Measurements from ENCODE around the gene PPP1R3D. TPM values are rescaled to one million over a fixed set of nuclear protein-coding genes. Genes with fewer than 3 reads are reported as not detected.

Gene PPP1R3D
- polyA plus RNA-seq, 3 donors: 2.0 to 3.9 (median 3.5) TPM

GRCh38 chr20:59948212-59948611, 8.1 kb upstream of the PPP1R3D start:
- Mint-ChIP-seq H3K4me3 (no peak overlapping the region), H3K4me1 (peaks cover 38% of the 10 kb centered on the region), H3K27ac (peak overlapping the region in 6 of 7 donors; percentile 14 to 79 (median 52)), H3K36me3 (peaks cover 38 to 48% of the 10 kb centered on the region in 2 donors), H3K9me3 (no peaks in the 10 kb centered on the region), H3K27me3 (ENCODE audit: low read depth in 3 of 3) (no peaks in the 10 kb centered on the region)
- Histone ChIP-seq H2AFZ (ENCODE audit: insufficient read depth, low read depth, low read length, poor library complexity, severe bottlenecking) (no peak overlapping the region), H3K4me3 (replicated peaks in 1 of 3; ENCODE audit: low read depth in 2 of 3, low read length in 3 of 3) (no peak overlapping the region), H3K27ac (ENCODE audit: low read depth in 1 of 2, low read length in 2 of 2) (peak overlapping the region in 1 of 2 donors; percentile 64), H3K36me3 (replicated peaks in 1 of 2; ENCODE audit: control insufficient read depth in 1 of 2, insufficient read depth in 2 of 2, low read length in 2 of 2) (peaks cover 29 to 48% of the 10 kb centered on the region in 2 donors), H3K27me3 (ENCODE audit: control insufficient read depth in 2 of 2, insufficient read depth in 2 of 2, low read length in 2 of 2) (no peaks in the 10 kb centered on the region), H4K20me1 (ENCODE audit: insufficient read depth, low read length) (no peaks in the 10 kb centered on the region), H3K4me2 (replicated peaks; ENCODE audit: extremely low read depth, low read length, poor library complexity, severe bottlenecking) (no peak overlapping the region), H3K9ac (ENCODE audit: insufficient read depth, low read length, poor library complexity, severe bottlenecking) (no peak overlapping the region), H3K79me2 (ENCODE audit: insufficient read depth, low read length) (peaks cover 20% of the 10 kb centered on the region), H3K9me3 (replicated peaks in 1 of 2; ENCODE audit: control insufficient read depth in 1 of 2, insufficient read depth in 1 of 2, low read length in 2 of 2) (no peaks in the 10 kb centered on the region), H3K4me1 (ENCODE audit: control insufficient read depth in 1 of 2, insufficient read depth in 2 of 2, low read length in 2 of 2) (peaks cover 18 to 26% of the 10 kb centered on the region in 2 donors)
- peak in 1 of 3 donors; percentile 11 for DNase-seq
- no CpG with 5 or more reads among the region's 1 CpG for WGBS (ENCODE audit: insufficient coverage)
- intact Hi-C loops (cut with micrococcal nuclease): loop anchor here (2.0 to 10.0 kb wide), 5 partner anchors 107 to 1177 kb away; no protein-coding TSS in a partner anchor
- TF ChIP-seq, protein P1, sequence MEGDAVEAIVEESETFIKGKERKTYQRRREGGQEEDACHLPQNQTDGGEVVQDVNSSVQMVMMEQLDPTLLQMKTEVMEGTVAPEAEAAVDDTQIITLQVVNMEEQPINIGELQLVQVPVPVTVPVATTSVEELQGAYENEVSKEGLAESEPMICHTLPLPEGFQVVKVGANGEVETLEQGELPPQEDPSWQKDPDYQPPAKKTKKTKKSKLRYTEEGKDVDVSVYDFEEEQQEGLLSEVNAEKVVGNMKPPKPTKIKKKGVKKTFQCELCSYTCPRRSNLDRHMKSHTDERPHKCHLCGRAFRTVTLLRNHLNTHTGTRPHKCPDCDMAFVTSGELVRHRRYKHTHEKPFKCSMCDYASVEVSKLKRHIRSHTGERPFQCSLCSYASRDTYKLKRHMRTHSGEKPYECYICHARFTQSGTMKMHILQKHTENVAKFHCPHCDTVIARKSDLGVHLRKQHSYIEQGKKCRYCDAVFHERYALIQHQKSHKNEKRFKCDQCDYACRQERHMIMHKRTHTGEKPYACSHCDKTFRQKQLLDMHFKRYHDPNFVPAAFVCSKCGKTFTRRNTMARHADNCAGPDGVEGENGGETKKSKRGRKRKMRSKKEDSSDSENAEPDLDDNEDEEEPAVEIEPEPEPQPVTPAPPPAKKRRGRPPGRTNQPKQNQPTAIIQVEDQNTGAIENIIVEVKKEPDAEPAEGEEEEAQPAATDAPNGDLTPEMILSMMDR (IDR thresholded peaks at IDR 0.05): no peak

DNA sequence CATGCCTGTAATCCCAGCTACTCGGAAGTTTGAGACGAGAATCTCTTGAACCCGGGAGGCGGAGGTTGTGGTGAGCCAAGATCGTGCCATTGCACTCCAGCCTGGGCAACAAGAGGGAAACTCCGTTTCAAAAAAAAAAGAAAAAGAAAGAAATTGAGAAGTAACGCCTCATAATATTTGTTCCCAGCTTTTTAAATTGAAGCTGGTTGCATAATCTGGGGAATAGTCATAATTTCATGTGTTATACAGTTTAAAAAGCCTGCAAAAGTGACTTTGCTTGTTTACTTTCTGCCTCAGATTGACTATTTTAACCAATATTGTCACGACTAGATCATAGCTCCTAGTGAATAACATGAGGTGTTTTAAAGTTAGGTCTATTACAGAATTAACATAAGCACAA, 7.3 kb upstream of the PPP1R3D start:
- H3K9me3 ChIP-seq (replicated peaks in 1 of 2; ENCODE audit: control insufficient read depth in 1 of 2, insufficient read depth in 1 of 2, low read length in 2 of 2): no peaks in the 10 kb centered on the region
- Mint-ChIP-seq H3K27ac (peak overlapping the region; percentile 71 to 86 (median 76)), H3K36me3 (peaks cover 39 to 50% of the 10 kb centered on the region in 2 donors), H3K9me3 (no peaks in the 10 kb centered on the region), H3K27me3 (ENCODE audit: low read depth in 3 of 3) (no peaks in the 10 kb centered on the region), H3K4me3 (peak overlapping the region in 1 of 2 donors; percentile 26), H3K4me1 (peaks cover 38% of the 10 kb centered on the region)
- no peak overlapping the region for H2AFZ ChIP-seq (ENCODE audit: insufficient read depth, low read depth, low read length, poor library complexity, severe bottlenecking)
- no peak overlapping the region for H3K4me2 ChIP-seq (replicated peaks; ENCODE audit: extremely low read depth, low read length, poor library complexity, severe bottlenecking)
- intact Hi-C loops (cut with micrococcal nuclease): loop anchor here (5.0 to 10.0 kb wide), 4 partner anchors 107 to 1177 kb away; no protein-coding TSS in a partner anchor
- H3K4me3 ChIP-seq (replicated peaks in 1 of 3; ENCODE audit: low read depth in 2 of 3, low read length in 3 of 3): no peak overlapping the region
- peaks cover 3% of the 10 kb centered on the region for H4K20me1 ChIP-seq (ENCODE audit: insufficient read depth, low read length)
- peaks cover 34 to 49% of the 10 kb centered on the region in 2 donors for H3K36me3 ChIP-seq (replicated peaks in 1 of 2; ENCODE audit: control insufficient read depth in 1 of 2, insufficient read depth in 2 of 2, low read length in 2 of 2)
- peaks cover 28% of the 10 kb centered on the region for H3K79me2 ChIP-seq (ENCODE audit: insufficient read depth, low read length)
- no peak overlapping the region for H3K9ac ChIP-seq (ENCODE audit: insufficient read depth, low read length, poor library complexity, severe bottlenecking)
- peaks cover 19 to 27% of the 10 kb centered on the region in 2 donors for H3K4me1 ChIP-seq (ENCODE audit: control insufficient read depth in 1 of 2, insufficient read depth in 2 of 2, low read length in 2 of 2)
- peak overlapping the region; percentile 60 to 62 for H3K27ac ChIP-seq (ENCODE audit: low read depth in 1 of 2, low read length in 2 of 2)
- TF ChIP-seq, protein P1 (IDR thresholded peaks at IDR 0.05): no peak
- 63% methylated on average over 5 of the region's 8 CpGs for WGBS (ENCODE audit: insufficient coverage)
- H3K27me3 ChIP-seq (ENCODE audit: control insufficient read depth in 2 of 2, insufficient read depth in 2 of 2, low read length in 2 of 2): no peaks in the 10 kb centered on the region
- peak in 1 of 3 donors; percentile 52 for DNase-seq

Data from CD14-positive monocyte (primary cell).